Astrocyte (in vitro differentiated cells and primary cell): ENCODE results near the gene RASIP1.

Source experiments
- CTCF ChIP-seq: IDR thresholded peaks from 2 replicates; pipeline ENCODE4 v1.5.1; 2011; ENCODE audit warnings: low read depth, mild to moderate bottlenecking, inconsistent platforms, low read length, moderate library complexity; ENCODE audit not compliant: insufficient read depth
- EZH2 ChIP-seq: IDR thresholded peaks from 2 replicates; pipeline ENCODE4 v1.6.1; 2012; ENCODE audit warnings: mild to moderate bottlenecking, low read length, inconsistent platforms; ENCODE audit not compliant: insufficient read depth

DNA sequence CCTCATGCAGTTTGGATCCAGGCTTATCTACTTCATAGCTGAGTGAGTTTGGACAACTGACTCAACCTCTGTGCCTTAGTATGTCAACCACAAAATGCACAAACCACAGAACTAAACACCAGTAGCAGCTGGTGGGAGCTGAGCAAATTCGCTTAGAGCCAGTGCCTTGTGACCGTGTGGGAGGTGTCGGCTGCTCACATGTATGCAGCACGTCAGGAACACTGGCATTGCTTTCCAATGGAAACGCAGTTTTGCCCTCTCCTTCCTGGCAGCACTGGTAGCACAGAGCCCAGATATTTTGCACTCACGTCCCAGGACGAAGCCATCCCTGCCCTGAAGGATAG is 59.3 kb downstream of the RASIP1 start:
- TF ChIP-seq CTCF (no peak), EZH2 (no peak)
